Measurements from ENCODE around the gene HOXC4.

GRCh38 chr12:54055552-54055951, 1.9 kb downstream of the HOXC4 start:
- no peak for TF ChIP-seq CTCF (IDR thresholded peaks at IDR 0.05)
- TF ChIP-seq POLR2A (IDR thresholded peaks at IDR 0.05) = no peak
